ENCODE data around the gene MISP3. TPM values are rescaled to one million over a fixed set of nuclear protein-coding genes. Genes with fewer than 3 reads are reported as not detected.
A peak's percentile ranks its signal among the peaks of the same experiment; 100 is the strongest.

Gene MISP3
- total and polyA plus RNA-seq, 11 donors, result 3.5 to 28.7 (median 5.7) TPM

GRCh38 chr19:14102102-14102696 lies 29.6 kb downstream of the MISP3 start:
- intact Hi-C loops (cut with DNase I), result no loop called here
- H3K36me3 ChIP-seq, result peaks cover 0 to 100% (median 93%) of the 10 kb centered on the region in 9 donors
- H3K9me3 ChIP-seq, result no peaks in the 10 kb centered on the region
- H3K4me3 ChIP-seq, result no peak overlapping the region
- ATAC-seq, result peak in 1 of 4 donors; percentile 4
- DNase-seq, result peak in 1 of 5 donors; percentile 35
- no peak for TF ChIP-seq POLR2A (IDR thresholded peaks at IDR 0.05)
- no peak for TF ChIP-seq CTCF (IDR thresholded peaks at IDR 0.05)
- whole genome bisulfite sequencing, 4 donors, result 50 to 61% (median 53%) methylated on average over 10 to 11 of the region's 11 CpGs
- H3K4me1 ChIP-seq, result peaks cover 0 to 33% (median 8%) of the 10 kb centered on the region in 12 donors
- peak overlapping the region in 7 of 12 donors; percentile 4 to 56 (median 29) for H3K27ac ChIP-seq
- no peaks in the 10 kb centered on the region for H3K27me3 ChIP-seq

GRCh38 chr19:14102756-14103155 lies 30.2 kb downstream of the MISP3 start:
- H3K27ac ChIP-seq, result peak overlapping the region in 7 of 12 donors; percentile 4 to 56 (median 29)
- no peaks in the 10 kb centered on the region for H3K9me3 ChIP-seq
- peaks cover 0 to 97% (median 87%) of the 10 kb centered on the region in 9 donors for H3K36me3 ChIP-seq
- no peak overlapping the region for H3K4me3 ChIP-seq
- intact Hi-C loops (cut with DNase I), result no loop called here
- no peak for TF ChIP-seq POLR2A (IDR thresholded peaks at IDR 0.05)
- no peak for TF ChIP-seq CTCF (IDR thresholded peaks at IDR 0.05)
- peaks cover 0 to 39% (median 12%) of the 10 kb centered on the region in 12 donors for H3K4me1 ChIP-seq
- WGBS, 4 donors, result 85 to 92% (median 87%) methylated on average over 10 of the region's 10 CpGs
- DNase-seq (peak in 1 of 5 donors; percentile 32), ATAC-seq (no peak)
- H3K27me3 ChIP-seq, result no peaks in the 10 kb centered on the region

- TF ChIP-seq POLR2A (IDR thresholded peaks at IDR 0.05), result no peak
- TF ChIP-seq CTCF (IDR thresholded peaks at IDR 0.05), result no peak
- WGBS, 4 donors, result 55 to 76% (median 68%) methylated on average over 1 of the region's 1 CpG; no CpG with 5 or more reads in 1 of the 4 donors
- DNase-seq (peak in 3 of 5 donors; percentile 56 to 73 (median 57)), ATAC-seq (peak in 3 of 4 donors; percentile 2 to 31 (median 6))
- Histone ChIP-seq H3K4me3 (no peak overlapping the region), H3K36me3 (peaks cover 0 to 97% (median 82%) of the 10 kb centered on the region in 9 donors), H3K4me1 (peaks cover 0 to 44% (median 17%) of the 10 kb centered on the region in 12 donors), H3K9me3 (no peaks in the 10 kb centered on the region), H3K27ac (peak overlapping the region in 7 of 12 donors; percentile 4 to 56 (median 28)), H3K27me3 (no peaks in the 10 kb centered on the region)
- intact Hi-C loops (cut with DNase I), result no loop called here
Observed at GRCh38 chr19:14103310-14103709, 30.7 kb downstream of the MISP3 start.

GRCh38 chr19:14105680-14106079 lies 33.1 kb downstream of the MISP3 start:
- 87 to 92% (median 90%) methylated on average over 8 of the region's 8 CpGs for WGBS, 4 donors
- Histone ChIP-seq H3K4me1 (peaks cover 0 to 62% (median 17%) of the 10 kb centered on the region in 12 donors), H3K36me3 (peaks cover 0 to 81% (median 58%) of the 10 kb centered on the region in 9 donors), H3K27ac (peak overlapping the region in 6 of 12 donors; percentile 85 to 97 (median 93)), H3K27me3 (no peaks in the 10 kb centered on the region), H3K9me3 (no peaks in the 10 kb centered on the region), H3K4me3 (no peak overlapping the region)
- TF ChIP-seq CTCF (IDR thresholded peaks at IDR 0.05) (no peak), POLR2A (IDR thresholded peaks at IDR 0.05) (no peak)
- intact Hi-C loops (cut with DNase I), result no loop called here
- DNase-seq, result peak in 1 of 5 donors; percentile 57
- no peak for ATAC-seq

Measured in heart left ventricle (tissue), 16 donors.